ENCODE data around the gene SHLD2.

GRCh38 chr10:87085537-87085936 is 9.5 kb upstream of the SHLD2 start:
- TF ChIP-seq POLR2AphosphoS5 (IDR thresholded peaks at IDR 0.05; ENCODE audit: low read depth, low read length): no peak
- TF ChIP-seq TAF1 (IDR thresholded peaks at IDR 0.05; ENCODE audit: borderline replicate concordance, low read depth, low read length): no peak
- TF ChIP-seq POLR2A (IDR thresholded peaks at IDR 0.05; ENCODE audit: low read depth, low read length): no peak

Data from GM12892 (cell line).